Type B pancreatic cell (in vitro differentiated cells): ENCODE results near the gene SLC22A23. TPM values are rescaled to one million over a fixed set of nuclear protein-coding genes. Genes with fewer than 3 reads are reported as not detected.

Experiments used
- DNase-seq: peaks from one replicate; pipeline ENCODE4 v3.0.0; 2021; ENCODE audit warnings: mixed read lengths; ENCODE audit not compliant: unreplicated experiment; ENCODE audit errors: extremely low spot score
- H3K27ac Mint-ChIP-seq: 2 replicates; pipeline ENCODE4 v1.8.0; 2021; ENCODE audit warnings: mild to moderate bottlenecking, mixed read lengths
- H3K27me3 Mint-ChIP-seq: 2 replicates; pipeline ENCODE4 v1.8.0; 2021; ENCODE audit warnings: mixed read lengths
- H3K36me3 Mint-ChIP-seq: 2 replicates; pipeline ENCODE4 v1.8.0; 2021; ENCODE audit warnings: mixed read lengths
- H3K4me1 Mint-ChIP-seq: one replicate; pipeline ENCODE4 v1.8.0; 2021; ENCODE audit warnings: mixed read lengths; ENCODE audit not compliant: unreplicated experiment
- H3K4me3 Mint-ChIP-seq: 2 replicates; pipeline ENCODE4 v1.8.0; 2021; ENCODE audit warnings: mild to moderate bottlenecking, mixed read lengths
- H3K9me3 Mint-ChIP-seq: 2 replicates; pipeline ENCODE4 v1.8.0; 2021; ENCODE audit warnings: mixed read lengths
- total RNA-seq: library from RNA; stranded (reverse); gene quantifications from 2 replicates; pipeline ENCODE4 v1.2.1, GENCODE V29; 2021; ENCODE audit warnings: low replicate concordance
- TF ChIP-seq, protein P1 (sequence below): fragments of 200-600 bp; sonication (generic); conservative IDR thresholded peaks from 2 replicates; pipeline ENCODE4 v1.5.0; 2021; ENCODE audit warnings: antibody characterized with exemption, mild to moderate bottlenecking

SLC22A23 gene
- total RNA-seq, 1 donor from 2014 or later, result 36.6 TPM

DNA sequence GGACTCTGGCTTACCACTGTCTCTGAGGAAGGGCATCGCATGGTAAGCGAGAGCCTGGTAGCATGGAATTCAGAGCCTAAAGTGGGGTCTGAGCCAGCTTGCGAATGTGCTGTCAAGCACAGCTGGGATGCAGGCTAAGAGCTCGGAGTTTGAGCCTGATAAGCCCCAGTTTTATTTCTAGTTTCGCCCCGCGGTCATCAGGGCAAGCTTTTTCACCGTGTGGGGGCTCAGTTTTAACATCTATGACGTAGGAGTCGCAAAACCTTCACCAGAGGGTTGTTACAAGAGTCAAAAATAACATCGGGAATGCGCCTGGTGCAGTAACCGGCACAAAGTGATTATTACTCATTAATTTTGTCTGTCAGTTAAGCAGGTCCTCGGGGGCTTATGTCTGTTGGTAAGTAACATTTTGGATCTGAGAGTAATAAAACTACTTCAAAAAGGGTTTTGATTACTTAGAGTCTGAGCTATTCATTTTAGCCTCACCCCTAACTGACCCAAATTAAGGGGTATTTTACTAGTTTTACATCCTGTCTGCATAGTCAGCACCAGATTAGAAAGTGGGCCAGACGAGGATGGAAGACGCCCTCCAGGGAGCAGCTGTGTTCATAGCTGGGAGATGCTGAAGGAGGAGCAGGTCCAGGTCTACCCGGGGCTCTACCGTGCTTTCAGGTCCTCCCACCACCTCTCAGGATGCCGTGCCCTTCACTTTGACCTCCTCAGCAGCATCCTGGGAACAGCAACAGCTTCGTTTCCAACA is 29.7 kb downstream of the SLC22A23 start:
- Mint-ChIP-seq H3K4me1 (peaks cover 67% of the 10 kb centered on the region), H3K27me3 (no peaks in the 10 kb centered on the region), H3K4me3 (peak overlapping the region; percentile 34), H3K9me3 (no peaks in the 10 kb centered on the region), H3K36me3 (peaks cover 7% of the 10 kb centered on the region), H3K27ac (peak overlapping the region; percentile 75)
- no peak for DNase-seq
- TF ChIP-seq, protein P1, sequence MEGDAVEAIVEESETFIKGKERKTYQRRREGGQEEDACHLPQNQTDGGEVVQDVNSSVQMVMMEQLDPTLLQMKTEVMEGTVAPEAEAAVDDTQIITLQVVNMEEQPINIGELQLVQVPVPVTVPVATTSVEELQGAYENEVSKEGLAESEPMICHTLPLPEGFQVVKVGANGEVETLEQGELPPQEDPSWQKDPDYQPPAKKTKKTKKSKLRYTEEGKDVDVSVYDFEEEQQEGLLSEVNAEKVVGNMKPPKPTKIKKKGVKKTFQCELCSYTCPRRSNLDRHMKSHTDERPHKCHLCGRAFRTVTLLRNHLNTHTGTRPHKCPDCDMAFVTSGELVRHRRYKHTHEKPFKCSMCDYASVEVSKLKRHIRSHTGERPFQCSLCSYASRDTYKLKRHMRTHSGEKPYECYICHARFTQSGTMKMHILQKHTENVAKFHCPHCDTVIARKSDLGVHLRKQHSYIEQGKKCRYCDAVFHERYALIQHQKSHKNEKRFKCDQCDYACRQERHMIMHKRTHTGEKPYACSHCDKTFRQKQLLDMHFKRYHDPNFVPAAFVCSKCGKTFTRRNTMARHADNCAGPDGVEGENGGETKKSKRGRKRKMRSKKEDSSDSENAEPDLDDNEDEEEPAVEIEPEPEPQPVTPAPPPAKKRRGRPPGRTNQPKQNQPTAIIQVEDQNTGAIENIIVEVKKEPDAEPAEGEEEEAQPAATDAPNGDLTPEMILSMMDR, result no peak

DNA sequence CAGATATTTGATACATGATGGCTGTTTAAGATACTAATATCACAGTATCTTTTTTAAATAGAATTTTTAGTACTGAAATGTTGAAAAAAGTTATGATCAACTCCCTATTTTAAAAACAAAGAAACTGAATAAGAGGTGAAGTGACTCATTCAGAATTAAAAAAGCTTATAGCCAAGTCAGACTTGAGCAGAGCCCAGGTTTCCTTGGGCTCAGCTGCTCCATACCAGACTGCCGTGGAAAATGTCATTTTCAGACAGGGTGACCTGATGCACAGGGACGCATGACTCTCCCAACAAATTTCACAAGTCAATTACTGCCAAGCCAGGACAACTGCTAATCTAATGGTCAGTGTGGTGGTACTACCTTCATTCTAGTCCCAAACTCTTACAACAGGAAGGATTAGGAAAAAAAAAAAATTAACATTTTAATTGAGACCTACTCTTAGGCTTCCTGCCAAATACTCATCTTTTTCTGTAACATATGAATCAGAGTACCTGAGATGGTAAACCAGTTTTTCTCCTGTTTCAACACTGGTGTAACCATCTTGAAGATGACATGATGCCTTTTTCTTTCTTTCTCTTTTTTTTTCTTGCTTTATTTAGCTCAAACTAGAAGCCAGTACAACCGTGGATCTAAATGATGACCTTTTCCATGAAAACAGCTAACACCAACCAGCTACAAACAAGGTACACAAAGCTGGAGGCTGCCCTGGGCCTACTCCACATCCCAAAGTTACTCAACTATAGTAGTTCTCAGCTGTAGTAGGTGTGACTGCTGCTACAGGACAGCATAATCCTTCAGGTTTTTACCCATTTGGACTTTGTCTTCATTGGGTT is 30.5 kb downstream of the SLC22A23 start:
- Mint-ChIP-seq H3K36me3 (peaks cover 7% of the 10 kb centered on the region), H3K9me3 (no peaks in the 10 kb centered on the region), H3K4me1 (peaks cover 68% of the 10 kb centered on the region), H3K27ac (peak overlapping the region; percentile 75), H3K4me3 (no peak overlapping the region), H3K27me3 (no peaks in the 10 kb centered on the region)
- TF ChIP-seq, protein P1, result no peak
- no peak for DNase-seq

DNA sequence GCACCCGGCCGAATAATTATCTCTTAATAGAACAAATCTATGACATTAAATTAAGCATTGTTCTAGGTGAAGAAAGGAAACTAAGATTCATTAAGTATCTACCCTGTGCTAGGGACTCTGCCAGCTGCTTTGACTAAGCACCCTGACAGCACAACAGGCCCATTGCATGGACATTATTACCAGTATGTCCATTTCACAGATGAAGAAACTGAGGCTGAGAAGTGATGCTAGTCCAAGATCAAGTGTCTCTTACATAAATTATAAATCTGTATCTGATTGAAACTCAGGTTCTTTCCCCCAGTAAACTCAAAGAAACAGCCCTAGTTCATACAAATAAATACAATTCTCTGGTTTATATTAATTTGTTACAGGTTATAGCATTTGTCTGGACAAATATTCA is 31.3 kb downstream of the SLC22A23 start:
- TF ChIP-seq, protein P1, result no peak
- peaks cover 7% of the 10 kb centered on the region for H3K36me3 Mint-ChIP-seq
- no peaks in the 10 kb centered on the region for H3K27me3 Mint-ChIP-seq
- no peak for DNase-seq
- no peaks in the 10 kb centered on the region for H3K9me3 Mint-ChIP-seq
- no peak overlapping the region for H3K4me3 Mint-ChIP-seq
- no peak overlapping the region for H3K27ac Mint-ChIP-seq
- H3K4me1 Mint-ChIP-seq, result peaks cover 68% of the 10 kb centered on the region

DNA sequence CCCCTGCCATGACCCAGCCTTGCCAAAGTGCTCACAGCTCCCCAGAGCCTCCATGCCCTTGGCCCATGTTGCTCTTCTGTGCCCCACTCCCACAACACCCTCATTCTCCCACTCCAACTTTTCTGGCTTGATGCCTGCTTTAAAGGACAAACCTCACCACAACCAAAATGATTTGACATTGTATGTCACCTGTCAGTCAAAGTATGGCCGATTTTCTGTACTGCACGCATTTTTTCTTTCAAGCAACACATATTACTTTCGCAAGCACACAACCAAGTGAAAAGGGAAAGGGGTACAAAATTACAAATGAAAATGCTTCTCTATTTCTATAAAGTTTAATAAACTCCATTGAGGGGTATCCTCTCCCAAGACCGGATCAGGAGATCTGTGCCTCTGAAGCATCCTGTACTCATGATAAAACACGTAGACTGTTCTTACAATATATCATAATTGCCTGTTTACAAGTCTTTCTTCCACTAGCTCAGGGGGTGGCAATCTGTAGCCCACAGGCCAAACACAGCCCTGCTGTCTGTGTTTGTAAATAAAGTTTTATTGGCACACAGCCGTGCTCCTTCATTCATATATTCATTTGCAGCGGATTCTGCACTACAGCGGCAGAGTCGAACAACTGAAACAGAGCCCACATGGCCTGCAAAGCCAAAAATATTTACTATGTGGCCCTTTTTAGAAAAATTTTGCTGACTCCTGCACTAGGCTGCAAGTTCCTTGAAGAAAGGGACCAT is 32.5 kb downstream of the SLC22A23 start:
- H3K4me1 Mint-ChIP-seq, result peaks cover 71% of the 10 kb centered on the region
- no peaks in the 10 kb centered on the region for H3K27me3 Mint-ChIP-seq

More for the DNA sequence above, 32.5 kb downstream of the SLC22A23 start:
- no peak for DNase-seq
- Mint-ChIP-seq H3K27ac (peak overlapping the region; percentile 17), H3K4me3 (no peak overlapping the region), H3K9me3 (no peaks in the 10 kb centered on the region), H3K36me3 (peaks cover under 1% of the 10 kb centered on the region)
- TF ChIP-seq, protein P1, result no peak
